Endothelial cell of umbilical vein (primary cell): ENCODE results near the gene KDM4C. TPM values are rescaled to one million over a fixed set of nuclear protein-coding genes. Genes with fewer than 3 reads are reported as not detected.

Experiments used
- BruUV-seq: library from RNA; stranded (reverse); fragments of 400-500 nt; replicated peaks from 2 replicates; lab custom pipeline; 2021; lab: Mats Ljungman, UMichigan
- CTCF ChIA-PET: fragments of 300-600, 350-600 bp; sonication (Branson Sonifier 250); formaldehyde crosslinking; loops from one replicate; lab custom pipeline; 2021; ENCODE audit warnings: antibody characterized with exemption, inconsistent platforms; lab: Charles Lee
- POLR2A ChIA-PET: fragments of 300-600, 350-600 bp; sonication (Branson Sonifier 250); formaldehyde crosslinking; loops from one replicate; lab custom pipeline; 2021; ENCODE audit warnings: antibody characterized with exemption, inconsistent platforms; lab: Charles Lee
- DNase-seq: peaks from one replicate; pipeline ENCODE4 v3.0.0-alpha.2; 2011; ENCODE audit warnings: low read depth, low spot score
- FAIRE-seq: peaks from 2 replicates; lab custom pipeline; 2011; peaks lifted over from hg19 to GRCh38; lab: Jason Lieb, UNC
- H2AFZ ChIP-seq: 2 replicates; pipeline ENCODE4 v1.6.0; 2012; ENCODE audit warnings: low read depth, low read length, control low read depth, inconsistent platforms
- H3K27ac ChIP-seq: 2 replicates; pipeline ENCODE4 v1.5.1; 2011; ENCODE audit warnings: low read depth, mild to moderate bottlenecking, control low read depth, low read length, moderate library complexity; ENCODE audit not compliant: insufficient read depth
- H3K27me3 ChIP-seq, 2 experiments: 2 replicates each; pipeline versions ENCODE4 v1.6.0 to v1.6.1; 2011; ENCODE audit warnings: low read length in 2 of 2, mixed read lengths in 1 of 2; ENCODE audit not compliant: control insufficient read depth in 2 of 2, insufficient read depth in 2 of 2
- H3K36me3 ChIP-seq, 2 experiments: 2 replicates in 1 of 2; 3 replicates in 1 of 2; pipeline ENCODE4 v1.5.1; 2011; ENCODE audit warnings: low read length in 2 of 2, mild to moderate bottlenecking in 1 of 2, moderate library complexity in 1 of 2; ENCODE audit not compliant: control insufficient read depth in 2 of 2, insufficient read depth in 2 of 2; ENCODE audit errors: extremely low read depth in 1 of 2
- H3K4me1 ChIP-seq: 3 replicates; pipeline ENCODE4 v1.5.1; 2011; ENCODE audit warnings: mild to moderate bottlenecking, low read length; ENCODE audit not compliant: control insufficient read depth, insufficient read depth; ENCODE audit errors: extremely low read depth
- H3K4me2 ChIP-seq: 2 replicates; pipeline ENCODE4 v1.6.1; 2011; ENCODE audit warnings: low read length, control low read depth, mixed read lengths; ENCODE audit not compliant: insufficient read depth
- H3K4me3 ChIP-seq, 3 experiments: fragments of 200-600 bp in 1 of 3; sonication (generic), shearing (Covaris generic) in 1 of 3; replicated peaks in 1 of 3; 2 replicates each; pipeline ENCODE4 v1.5.1; 2011 to 2016; ENCODE audit warnings: control low read depth in 3 of 3, low read length in 3 of 3, mild to moderate bottlenecking in 2 of 3, inconsistent platforms in 1 of 3, low read depth in 1 of 3, moderate library complexity in 1 of 3; ENCODE audit not compliant: insufficient read depth in 1 of 3
- H3K79me2 ChIP-seq: 2 replicates; pipeline ENCODE4 v1.6.0; 2012; ENCODE audit warnings: low read length, inconsistent platforms; ENCODE audit not compliant: control insufficient read depth, insufficient read depth
- H3K9ac ChIP-seq: replicated peaks from 2 replicates; pipeline ENCODE3; 2011; ENCODE audit warnings: low read length, control low read depth; ENCODE audit not compliant: insufficient read depth; ENCODE audit errors: extremely low read depth
- H3K9me1 ChIP-seq: replicated peaks from 3 replicates; pipeline ENCODE4 v1.6.0; 2011; ENCODE audit warnings: mild to moderate bottlenecking, low read length; ENCODE audit not compliant: control insufficient read depth, insufficient read depth; ENCODE audit errors: extremely low read depth
- H3K9me3 ChIP-seq: replicated peaks from 2 replicates; pipeline ENCODE4 v1.5.1; 2012; ENCODE audit warnings: low read length, inconsistent platforms; ENCODE audit not compliant: control insufficient read depth, insufficient read depth
- H4K20me1 ChIP-seq: replicated peaks from 2 replicates; pipeline ENCODE3; 2011; ENCODE audit warnings: mild to moderate bottlenecking, low read length; ENCODE audit not compliant: control insufficient read depth, insufficient read depth; ENCODE audit errors: extremely low read depth
- CTCF ChIP-seq, 2 donors: IDR thresholded peaks; 1 replicate in 1 of 2; 2 replicates in 1 of 2; pipeline ENCODE4 v1.5.1; 2011; ENCODE audit warnings: low read length in 2 of 2, mild to moderate bottlenecking in 2 of 2, moderate library complexity in 2 of 2, control low read depth in 1 of 2, inconsistent platforms in 1 of 2, low read depth in 1 of 2; ENCODE audit not compliant: insufficient read depth in 1 of 2; ENCODE audit errors: extremely low read depth in 1 of 2
- EZH2 ChIP-seq: IDR thresholded peaks from 2 replicates; pipeline ENCODE4 v1.6.1; 2012; ENCODE audit warnings: borderline replicate concordance, low read depth, mild to moderate bottlenecking, moderate library complexity, low read length, inconsistent platforms; ENCODE audit not compliant: severe bottlenecking
- FOS ChIP-seq: IDR thresholded peaks from 2 replicates; pipeline ENCODE4 v1.6.1; 2011; ENCODE audit warnings: mild to moderate bottlenecking, low read length, moderate library complexity, borderline replicate concordance; ENCODE audit not compliant: insufficient read depth
- GATA2 ChIP-seq: IDR thresholded peaks from 2 replicates; pipeline ENCODE4 v1.7.0; 2011; ENCODE audit warnings: low read depth, mild to moderate bottlenecking, moderate library complexity, mixed read lengths, low read length; ENCODE audit not compliant: insufficient read length, insufficient read depth
- JUN ChIP-seq: IDR thresholded peaks from 2 replicates; pipeline ENCODE4 v1.6.1; 2011; ENCODE audit warnings: borderline replicate concordance, low read depth; ENCODE audit not compliant: insufficient read length, insufficient read depth
- MAX ChIP-seq: IDR thresholded peaks from 2 replicates; pipeline ENCODE4 v1.6.1; 2011; ENCODE audit not compliant: insufficient read depth, insufficient read length
- MYC ChIP-seq: IDR thresholded peaks from one replicate; pipeline ENCODE4 v1.6.1; 2011; ENCODE audit warnings: mild to moderate bottlenecking, low read depth, low read length
- POLR2A ChIP-seq: IDR thresholded peaks from 2 replicates; pipeline ENCODE4 v1.6.1; 2012; ENCODE audit warnings: low read depth, mild to moderate bottlenecking, control low read depth, low read length
- POLR2AphosphoS5 ChIP-seq: IDR thresholded peaks from 2 replicates; pipeline ENCODE4 v1.6.1; 2012; ENCODE audit warnings: low read depth, mild to moderate bottlenecking, control low read depth, low read length, moderate library complexity; ENCODE audit not compliant: insufficient read depth
- dilution Hi-C: fragments of 300-500 bp; cut with MboI; formaldehyde crosslinking; loops from one replicate; pipeline ENCODE4 v1.15.0; 2019; ENCODE audit warnings: low sequenced_read_pairs; ENCODE audit not compliant: extremely low pct_ligation_motif_present
- intact Hi-C: fragments of 100-400 bp; cut with micrococcal nuclease; formaldehyde crosslinking; loops from one replicate; pipeline ENCODE4 v1.10.0; 2022
- polyA plus RNA-seq, 4 experiments: library from polyadenylated mRNA; depleted of rRNA in 3 of 4; stranded (reverse) in 3 of 4; unstranded in 1 of 4; fragments of >200 nt; gene quantifications; 2 replicates each; pipeline versions ENCODE4 v1.2.1 to v1.2.3, GENCODE V29; 2011 to 2012; ENCODE audit warnings: missing spikeins in 1 of 4
- total RNA-seq: library from RNA; stranded (reverse); gene quantifications from 2 replicates; pipeline ENCODE4 v1.2.3, GENCODE V29; 2021

The KDM4C gene
- total and polyA plus RNA-seq, 2 donors (not counting 3 experiments of a cell fraction or from before 2014, with no cell fraction given) = 5.4 to 15.0 TPM

- no TSS peak for BruUV-seq
- H3K4me1 ChIP-seq = no peaks in the 10 kb centered on the region
- dilution Hi-C loops (no loop called here), intact Hi-C loops (no loop called here)
- peak; percentile 36 for TF ChIP-seq FOS
- TF ChIP-seq CTCF (IDR thresholded peaks at IDR 0.05; ENCODE audit: extremely low read depth in 1 of 2, insufficient read depth in 1 of 2, low read depth in 1 of 2, low read length in 2 of 2) = no peak
- peak; percentile 39 for TF ChIP-seq GATA2
- H3K79me2 ChIP-seq = no peaks in the 10 kb centered on the region
- no peak for FAIRE-seq
- no peak overlapping the region for H2AFZ ChIP-seq
- no peak overlapping the region for H3K9ac ChIP-seq
- CTCF ChIA-PET = interaction anchor here (1.2 kb wide), 1 partner anchor 69 kb away, joined by 7 read pairs; no protein-coding TSS in a partner anchor
- H3K27ac ChIP-seq = no peak overlapping the region
- peak overlapping the region; percentile 9 for H3K4me2 ChIP-seq
- no peaks in the 10 kb centered on the region for H3K9me3 ChIP-seq
- H3K9me1 ChIP-seq = no peaks in the 10 kb centered on the region
- no peak overlapping the region for H3K4me3 ChIP-seq
- H4K20me1 ChIP-seq = no peaks in the 10 kb centered on the region
- POLR2A ChIA-PET = no interaction called here
- H3K27me3 ChIP-seq = no peaks in the 10 kb centered on the region
- H3K36me3 ChIP-seq = no peaks in the 10 kb centered on the region
- peak; percentile 12 for DNase-seq
Observed at GRCh38 chr9:6896562-6896961, 138.8 kb downstream of the KDM4C start.

- BruUV-seq = no TSS peak
- no peaks in the 10 kb centered on the region for H4K20me1 ChIP-seq
- no peaks in the 10 kb centered on the region for H3K9me1 ChIP-seq
- peaks cover under 1% of the 10 kb centered on the region for H3K4me1 ChIP-seq
- CTCF ChIA-PET = interaction anchor here (0.6 to 1.7 kb wide), 4 partner anchors 12 to 70 kb away, joined by 3 to 9 read pairs (median 6); no protein-coding TSS in a partner anchor
- no peaks in the 10 kb centered on the region for H3K36me3 ChIP-seq
- no peak overlapping the region for H3K27ac ChIP-seq
- no peak overlapping the region for H3K4me3 ChIP-seq
- no peaks in the 10 kb centered on the region for H3K27me3 ChIP-seq
- TF ChIP-seq POLR2A (no peak), POLR2AphosphoS5 (no peak), MYC (no peak), FOS (no peak), JUN (no peak), CTCF (IDR thresholded peaks at IDR 0.05; ENCODE audit: extremely low read depth in 1 of 2, insufficient read depth in 1 of 2, low read depth in 1 of 2, low read length in 2 of 2) (no peak), EZH2 (no peak), GATA2 (no peak), MAX (no peak)
- FAIRE-seq = no peak
- no peak for DNase-seq
- intact Hi-C loops (no loop called here), dilution Hi-C loops (no loop called here)
- H3K4me2 ChIP-seq = no peak overlapping the region
- H3K9me3 ChIP-seq = no peaks in the 10 kb centered on the region
- H3K9ac ChIP-seq = no peak overlapping the region
- H3K79me2 ChIP-seq = no peaks in the 10 kb centered on the region
- POLR2A ChIA-PET = no interaction called here
- H2AFZ ChIP-seq = no peak overlapping the region
Observed at GRCh38 chr9:6897207-6897822, 139.5 kb downstream of the KDM4C start.
